ENCODE data around the gene ZDHHC14.

DNA sequence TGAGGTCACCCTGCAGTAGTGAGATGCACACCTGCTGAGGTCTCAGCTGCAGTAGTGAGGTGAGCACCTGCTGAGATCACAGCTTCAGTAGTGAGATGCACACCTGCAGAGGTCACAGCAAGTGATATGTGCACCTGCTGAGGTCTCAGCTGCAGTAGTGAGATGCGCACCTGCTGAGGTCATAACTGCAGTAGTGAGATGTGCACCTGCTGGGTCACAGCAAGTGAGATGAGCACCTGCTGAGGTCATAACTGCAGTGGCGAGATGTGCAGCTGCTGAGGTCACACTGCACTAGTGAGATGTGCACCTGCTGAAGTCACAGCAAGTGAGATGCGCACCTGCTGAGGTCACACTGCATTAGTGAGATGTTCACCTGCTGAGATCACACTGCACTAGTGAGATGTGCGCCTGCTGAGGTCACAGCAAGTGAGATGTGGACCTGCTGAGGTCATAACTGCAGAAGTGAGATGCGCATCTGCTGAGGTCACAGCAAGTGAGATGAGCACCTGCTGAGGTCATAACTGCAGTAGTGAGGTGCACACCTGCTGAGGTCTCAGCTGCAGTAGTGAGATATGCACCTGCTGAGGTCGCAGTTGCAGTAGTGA is 20.8 kb downstream of the ZDHHC14 start:
- TF ChIP-seq, protein P1, sequence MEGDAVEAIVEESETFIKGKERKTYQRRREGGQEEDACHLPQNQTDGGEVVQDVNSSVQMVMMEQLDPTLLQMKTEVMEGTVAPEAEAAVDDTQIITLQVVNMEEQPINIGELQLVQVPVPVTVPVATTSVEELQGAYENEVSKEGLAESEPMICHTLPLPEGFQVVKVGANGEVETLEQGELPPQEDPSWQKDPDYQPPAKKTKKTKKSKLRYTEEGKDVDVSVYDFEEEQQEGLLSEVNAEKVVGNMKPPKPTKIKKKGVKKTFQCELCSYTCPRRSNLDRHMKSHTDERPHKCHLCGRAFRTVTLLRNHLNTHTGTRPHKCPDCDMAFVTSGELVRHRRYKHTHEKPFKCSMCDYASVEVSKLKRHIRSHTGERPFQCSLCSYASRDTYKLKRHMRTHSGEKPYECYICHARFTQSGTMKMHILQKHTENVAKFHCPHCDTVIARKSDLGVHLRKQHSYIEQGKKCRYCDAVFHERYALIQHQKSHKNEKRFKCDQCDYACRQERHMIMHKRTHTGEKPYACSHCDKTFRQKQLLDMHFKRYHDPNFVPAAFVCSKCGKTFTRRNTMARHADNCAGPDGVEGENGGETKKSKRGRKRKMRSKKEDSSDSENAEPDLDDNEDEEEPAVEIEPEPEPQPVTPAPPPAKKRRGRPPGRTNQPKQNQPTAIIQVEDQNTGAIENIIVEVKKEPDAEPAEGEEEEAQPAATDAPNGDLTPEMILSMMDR (IDR thresholded peaks at IDR 0.05): no peak
- TF ChIP-seq POLR2A (IDR thresholded peaks at IDR 0.05): no peak
- no peak for TF ChIP-seq EP300 (IDR thresholded peaks at IDR 0.05)
- no peak for TF ChIP-seq POLR2AphosphoS5 (IDR thresholded peaks at IDR 0.05)
